Erythroblast (primary cell): ENCODE results near the gene SLC22A23.

Experiments used
- GATA1 ChIP-seq: IDR thresholded peaks from 2 replicates; pipeline ENCODE4 v1.6.1; 2011; ENCODE audit warnings: low read depth, mild to moderate bottlenecking, control low read depth, low read length, moderate library complexity
- POLR2A ChIP-seq: IDR thresholded peaks from 2 replicates; pipeline ENCODE4 v1.6.1; 2011; ENCODE audit warnings: mild to moderate bottlenecking, low read length

- TF ChIP-seq POLR2A, result no peak
- no peak for TF ChIP-seq GATA1
These were observed 144.1 kb downstream of the SLC22A23 start for GRCh38 chr6:3312604-3313231.
